T-helper 9 cell (primary cell): ENCODE data around the gene CCT8L2.
"Not testable (repeated sequence)": the region's sequence is repeated elsewhere in the genome, so short reads cannot be mapped to it uniquely, and the experiment has no call there.

Source experiments
- DNase-seq: peaks from one replicate; pipeline ENCODE4 v3.0.0-alpha.2; 2020
- total RNA-seq, 2 donors: gene quantifications; one replicate each; lab custom pipeline; 2026; lab: John Stamatoyannopoulos, UW

The CCT8L2 gene, protein sequence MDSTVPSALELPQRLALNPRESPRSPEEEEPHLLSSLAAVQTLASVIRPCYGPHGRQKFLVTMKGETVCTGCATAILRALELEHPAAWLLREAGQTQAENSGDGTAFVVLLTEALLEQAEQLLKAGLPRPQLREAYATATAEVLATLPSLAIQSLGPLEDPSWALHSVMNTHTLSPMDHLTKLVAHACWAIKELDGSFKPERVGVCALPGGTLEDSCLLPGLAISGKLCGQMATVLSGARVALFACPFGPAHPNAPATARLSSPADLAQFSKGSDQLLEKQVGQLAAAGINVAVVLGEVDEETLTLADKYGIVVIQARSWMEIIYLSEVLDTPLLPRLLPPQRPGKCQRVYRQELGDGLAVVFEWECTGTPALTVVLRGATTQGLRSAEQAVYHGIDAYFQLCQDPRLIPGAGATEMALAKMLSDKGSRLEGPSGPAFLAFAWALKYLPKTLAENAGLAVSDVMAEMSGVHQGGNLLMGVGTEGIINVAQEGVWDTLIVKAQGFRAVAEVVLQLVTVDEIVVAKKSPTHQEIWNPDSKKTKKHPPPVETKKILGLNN
- 0 to 0.21 reads per million in 2 donors for total RNA-seq

DNA sequence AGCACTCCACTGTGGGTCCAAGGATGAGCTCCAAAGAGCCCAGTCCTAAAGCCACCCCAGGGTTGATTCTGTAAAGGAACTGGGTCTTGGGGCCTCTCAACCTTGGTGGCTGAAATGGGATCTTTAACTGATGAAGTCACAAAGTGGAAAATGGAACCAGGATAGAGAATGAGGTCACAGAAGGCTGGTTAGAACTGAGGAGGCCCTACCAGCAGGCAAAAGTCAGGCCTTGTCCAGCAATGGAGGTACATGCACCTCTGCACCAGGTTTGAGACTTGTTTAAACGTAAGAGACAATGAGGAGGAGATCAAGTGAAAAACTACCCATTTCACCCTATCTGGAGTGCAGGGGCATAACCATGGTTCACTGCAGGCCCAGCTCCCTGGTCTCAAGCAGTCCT lies at the start of gene CCT8L2:
Gene CCT8L2 (minus strand): TSS at position 101 of the 400 bp plus-strand sequence. CDS start 260 bp downstream, outside the sequence.
- not testable (repeated sequence) for DNase-seq

DNA sequence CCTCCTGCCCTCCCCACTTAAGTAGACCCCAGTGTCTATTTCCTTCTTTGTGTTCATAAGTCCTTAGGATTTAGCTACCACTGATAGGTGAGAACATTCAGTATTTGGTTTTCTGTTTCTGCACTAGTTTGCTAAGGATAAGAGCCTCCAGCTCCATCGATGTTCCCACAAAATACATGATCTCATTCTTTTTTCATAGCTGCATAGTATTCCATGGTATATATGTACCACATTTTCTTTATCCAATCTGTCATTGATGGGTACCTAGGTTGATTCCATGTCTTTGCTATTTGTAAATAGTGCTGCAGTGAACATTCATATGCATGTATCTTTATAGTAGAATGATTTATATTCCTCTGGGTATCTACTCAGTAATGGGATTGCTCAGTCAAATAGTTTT lies 42.8 kb upstream of the CCT8L2 start:
- not testable (repeated sequence) for DNase-seq

DNA sequence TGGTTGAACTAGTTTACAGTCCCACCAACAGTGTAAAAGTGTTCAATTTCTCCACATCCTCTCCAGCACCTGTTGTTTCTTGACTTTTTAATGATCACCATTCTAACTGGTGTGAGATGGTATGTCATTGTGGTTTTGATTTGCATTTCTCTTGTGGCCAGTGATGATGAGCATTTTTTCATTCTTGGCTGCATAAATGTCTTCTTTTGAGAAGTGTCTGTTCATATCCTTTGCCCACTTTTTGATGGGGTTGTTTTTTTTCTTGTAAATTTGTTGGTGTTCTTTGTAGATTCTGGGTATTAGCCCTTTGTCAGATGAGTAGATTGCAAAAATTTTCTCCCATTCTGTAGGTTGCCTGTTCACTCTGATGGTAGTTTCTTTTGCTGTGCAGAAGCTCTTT lies 41.5 kb upstream of the CCT8L2 start:
- DNase-seq, result not testable (repeated sequence)

DNA sequence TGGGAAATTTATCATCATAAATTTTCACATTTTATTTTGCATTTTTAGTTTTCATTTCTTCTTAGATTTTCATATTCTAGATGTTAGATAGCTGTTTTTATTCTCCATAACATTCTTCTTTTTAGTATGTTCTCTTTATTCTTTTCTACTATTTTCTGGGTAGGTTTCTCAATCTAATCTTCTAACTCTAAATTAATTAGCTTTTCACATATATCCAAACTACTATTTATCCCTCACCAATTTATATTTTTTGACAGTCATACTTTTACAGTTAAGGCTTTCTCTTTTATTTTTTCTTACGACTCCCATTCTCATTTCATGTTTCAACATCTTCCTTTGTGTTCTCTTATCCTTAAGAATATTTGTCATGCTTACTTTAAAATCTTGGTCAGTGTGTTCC lies 35.9 kb upstream of the CCT8L2 start:
- not testable (repeated sequence) for DNase-seq

DNA sequence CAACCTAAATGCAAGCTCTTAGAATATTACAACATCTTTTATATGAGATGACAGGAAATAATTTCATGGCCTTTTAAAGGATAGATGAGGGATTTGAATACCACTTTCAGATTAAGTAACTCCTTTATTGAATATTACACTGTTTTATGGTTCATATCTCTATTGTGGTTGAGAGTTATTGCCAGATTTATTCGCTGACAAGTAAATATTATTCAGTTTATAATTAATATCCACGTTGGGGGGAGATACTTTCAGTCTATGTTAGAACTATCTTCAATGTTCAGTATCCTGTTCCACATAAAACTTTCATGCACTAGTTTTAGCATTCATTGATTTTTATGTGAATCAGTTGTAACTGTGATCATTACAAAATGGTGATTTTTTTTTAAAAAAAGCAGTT lies 32.4 kb upstream of the CCT8L2 start:
- not testable (repeated sequence) for DNase-seq

DNA sequence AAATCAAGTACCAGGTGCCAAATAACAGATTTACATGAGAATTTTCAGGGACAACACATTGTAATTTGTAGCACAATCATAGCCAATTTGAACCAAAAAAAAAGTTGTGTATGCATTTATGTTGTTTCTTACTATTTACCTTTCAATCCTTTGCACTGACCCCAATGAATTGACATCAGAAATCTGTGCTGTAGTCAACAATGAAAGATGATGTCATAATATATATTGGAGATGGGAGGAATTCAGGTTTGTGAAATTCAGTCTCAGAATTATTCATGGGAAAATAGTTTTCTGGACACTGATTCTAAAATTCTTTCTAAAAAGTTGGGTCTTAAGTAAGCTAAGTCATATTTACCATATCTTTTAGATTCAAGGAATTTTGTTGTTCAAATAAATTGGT lies 31.0 kb upstream of the CCT8L2 start:
- not testable (repeated sequence) for DNase-seq

DNA sequence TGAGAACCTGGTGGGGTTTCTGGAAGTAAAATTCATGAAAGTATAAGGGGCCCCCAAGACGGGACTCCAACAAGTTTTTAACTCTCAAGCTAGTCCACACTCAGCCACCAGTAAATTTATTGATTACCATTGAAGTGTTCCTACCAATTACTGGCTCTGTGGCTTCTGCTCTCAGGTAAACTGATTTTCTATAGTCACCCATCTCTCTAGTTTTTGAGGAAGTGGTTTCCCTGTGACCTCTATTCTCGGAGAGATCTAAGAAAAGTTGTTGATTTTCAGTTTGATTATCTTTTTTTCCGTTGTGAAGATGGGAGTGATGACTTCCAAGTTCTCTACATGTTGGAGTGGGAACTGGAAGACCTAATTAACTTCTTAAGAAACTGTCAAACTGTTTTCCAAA lies 24.9 kb upstream of the CCT8L2 start:
- DNase-seq, result not testable (repeated sequence)

DNA sequence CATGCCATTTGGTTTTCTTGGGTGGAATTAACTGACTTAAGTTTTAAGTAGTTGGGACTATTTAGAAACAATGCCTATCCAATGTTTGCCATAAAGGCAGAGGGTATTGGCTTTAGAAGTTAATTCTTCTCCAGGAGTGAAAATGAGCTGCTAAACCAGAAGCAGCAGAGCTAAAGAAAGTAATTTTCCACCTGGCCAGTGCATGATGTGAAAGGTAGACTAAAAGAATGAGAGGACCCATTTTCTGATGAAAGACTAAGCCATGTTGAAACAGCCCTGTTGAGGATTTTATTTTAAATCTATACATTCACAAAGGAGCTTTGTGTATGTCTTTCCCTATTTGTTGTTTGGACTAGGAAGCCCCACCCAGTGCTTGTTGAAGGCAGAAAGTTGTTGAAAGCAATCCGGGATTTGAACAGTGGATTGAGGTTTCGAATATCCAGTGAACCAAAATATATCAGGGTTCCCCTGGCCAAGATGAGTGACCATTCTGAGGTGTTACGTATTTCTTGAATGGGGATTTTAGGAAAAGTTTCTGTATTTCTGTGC lies 23.9 kb upstream of the CCT8L2 start:
- DNase-seq, result not testable (repeated sequence)

DNA sequence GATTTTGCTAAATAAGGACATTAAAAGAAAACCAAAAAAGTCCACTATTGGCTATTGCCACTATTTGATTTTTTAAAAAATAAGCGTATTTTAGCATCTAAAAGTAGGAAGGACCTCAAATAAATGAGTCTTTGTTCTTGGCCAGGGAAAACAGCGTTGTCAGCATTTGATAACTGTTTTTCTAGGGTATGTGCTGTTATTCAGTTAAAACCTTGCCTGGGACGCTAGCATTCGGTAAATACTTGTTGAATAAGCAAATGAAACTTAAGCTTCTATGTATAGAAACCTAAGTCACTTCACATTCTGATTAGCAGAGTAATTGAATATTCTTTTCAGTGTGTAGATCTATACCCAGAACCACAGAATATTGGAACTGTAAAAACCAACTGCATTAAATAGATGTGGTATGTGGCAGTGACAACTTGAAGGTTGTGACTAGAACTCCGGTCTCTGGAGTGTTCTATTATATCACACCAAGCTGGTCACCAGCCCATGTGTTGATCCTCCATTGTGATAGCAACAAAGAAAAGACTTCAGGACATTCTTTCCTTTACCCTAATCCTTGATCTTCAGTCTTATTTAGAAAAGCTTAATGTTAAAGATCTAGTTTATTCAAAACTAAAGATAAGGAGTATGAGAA lies 23.1 kb upstream of the CCT8L2 start:
- not testable (repeated sequence) for DNase-seq

DNA sequence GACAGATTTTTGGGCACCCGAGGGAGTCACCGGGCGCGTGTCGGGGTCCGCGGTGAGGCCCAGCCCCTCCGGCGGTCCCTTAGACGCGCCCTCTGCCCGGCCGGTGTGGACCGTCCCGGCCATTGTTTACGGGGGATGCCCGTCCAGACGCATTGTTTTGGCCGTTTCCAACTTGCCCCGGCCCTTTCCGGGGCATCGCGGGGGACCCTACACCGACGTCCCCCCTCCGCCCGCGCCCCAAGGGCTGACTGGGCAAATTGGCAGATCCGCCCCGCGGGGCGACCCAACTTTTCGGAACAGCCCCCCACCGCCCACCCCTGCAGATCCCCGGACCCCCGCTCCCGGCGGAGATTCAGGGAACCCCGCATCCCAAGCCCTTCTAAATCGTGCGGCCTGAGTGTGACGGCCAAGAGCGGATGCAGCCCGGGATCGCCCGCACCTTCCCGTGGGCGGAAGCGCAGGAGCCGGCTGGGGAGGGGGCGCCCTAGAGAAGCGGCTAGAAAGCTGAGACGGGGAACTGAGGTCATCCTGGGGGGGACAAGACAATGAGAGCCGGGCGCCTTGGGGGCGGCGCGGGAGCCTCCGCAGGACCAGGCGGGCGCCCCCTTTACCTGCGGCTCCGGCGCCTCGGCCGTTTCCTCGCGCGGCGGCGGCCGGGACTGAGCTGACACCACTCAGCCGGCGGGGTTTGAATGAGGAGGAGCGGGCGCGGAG lies 17.1 kb upstream of the CCT8L2 start:
- no peak for DNase-seq

DNA sequence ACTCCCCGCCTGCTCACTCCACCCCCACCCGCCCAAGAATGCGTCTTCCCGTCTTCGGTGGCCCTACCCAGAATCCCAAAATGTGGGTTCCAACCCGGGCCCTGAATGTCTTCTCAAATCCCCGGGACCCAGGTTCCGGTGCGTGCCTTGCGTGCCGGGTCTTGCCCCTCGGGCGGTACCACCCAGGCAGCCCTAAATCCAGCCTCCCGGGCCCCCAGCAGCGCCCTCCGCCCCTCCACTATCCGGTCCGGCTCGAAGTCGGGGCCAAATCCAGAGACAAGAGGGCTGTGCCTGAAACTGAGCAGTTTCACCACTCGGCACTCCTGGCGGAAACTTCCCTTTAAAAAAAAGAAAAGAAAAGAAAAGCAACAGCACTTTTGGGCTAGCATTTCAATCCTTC lies 16.3 kb upstream of the CCT8L2 start:
- no peak for DNase-seq

DNA sequence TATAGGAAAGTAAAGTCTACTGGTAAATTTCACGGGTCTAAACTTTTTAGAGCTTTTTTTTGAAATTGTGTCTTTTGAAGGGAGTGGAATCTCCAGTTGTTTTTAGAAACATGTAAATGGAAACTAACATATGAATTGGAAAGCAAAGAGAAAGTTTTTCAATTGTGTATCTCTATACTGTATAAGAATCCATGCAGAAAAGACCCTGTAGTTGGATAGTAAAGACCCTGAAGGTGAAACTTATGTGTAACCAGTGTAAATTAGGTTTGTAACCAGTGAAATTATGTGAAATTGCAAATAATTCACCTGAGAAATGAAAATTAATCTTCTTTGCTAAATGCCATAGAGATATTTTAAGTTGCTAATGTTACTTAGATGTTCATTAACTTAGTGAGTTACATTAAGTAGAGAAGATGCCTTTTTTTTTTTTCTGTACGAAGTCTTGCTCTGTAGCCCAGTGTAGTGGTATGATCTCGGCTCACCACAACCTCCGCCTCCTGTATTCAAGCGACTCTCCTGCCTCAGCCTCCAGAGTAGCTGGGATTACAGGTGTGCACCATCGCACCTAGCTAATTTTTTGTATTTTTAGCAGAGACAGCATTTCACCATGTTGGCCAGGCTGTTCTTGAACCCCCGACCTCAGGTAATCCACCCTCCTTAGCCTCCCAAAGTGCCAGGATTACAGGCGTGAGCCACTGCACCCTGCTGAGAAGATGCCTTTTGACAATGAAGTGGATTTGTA lies 11.8 kb upstream of the CCT8L2 start:
- DNase-seq, result not testable (repeated sequence)

DNA sequence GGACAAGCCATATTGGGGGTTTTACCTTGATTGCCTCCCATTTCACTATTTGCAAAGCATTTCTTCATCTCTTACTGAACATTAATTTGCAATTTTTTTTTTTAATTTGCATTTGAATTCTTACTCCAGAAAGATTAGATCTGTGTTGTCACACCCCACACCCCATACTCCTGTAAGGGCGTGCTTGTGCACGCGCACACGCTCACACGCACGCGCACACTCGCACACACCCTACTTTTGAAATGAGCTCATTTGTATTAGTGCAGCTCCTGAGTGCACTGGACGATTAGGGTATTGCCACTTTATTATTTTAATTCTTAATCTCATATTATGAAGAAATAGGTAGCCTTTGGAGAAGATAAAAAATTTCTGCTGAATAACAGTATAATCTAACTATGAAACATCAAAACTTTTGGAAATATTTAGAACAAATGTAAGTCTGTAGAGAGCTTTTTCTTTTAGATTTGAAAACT lies 11.2 kb upstream of the CCT8L2 start:
- DNase-seq, result not testable (repeated sequence)

DNA sequence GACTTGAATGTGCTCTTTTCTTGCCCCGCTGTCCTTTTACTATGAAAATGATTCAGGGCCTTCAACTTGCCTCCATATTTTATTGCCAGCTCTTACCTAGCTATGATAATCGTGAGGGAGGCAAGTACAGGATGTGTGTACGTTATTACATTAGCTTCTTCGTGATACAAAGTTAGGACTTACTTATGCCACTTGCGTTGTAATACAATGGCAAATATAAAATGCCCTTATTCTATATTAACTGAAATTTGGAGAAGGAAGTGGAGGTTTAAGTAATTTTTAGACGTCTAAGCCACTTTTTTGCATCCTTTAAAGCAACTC lies 10.8 kb upstream of the CCT8L2 start:
- no peak for DNase-seq

DNA sequence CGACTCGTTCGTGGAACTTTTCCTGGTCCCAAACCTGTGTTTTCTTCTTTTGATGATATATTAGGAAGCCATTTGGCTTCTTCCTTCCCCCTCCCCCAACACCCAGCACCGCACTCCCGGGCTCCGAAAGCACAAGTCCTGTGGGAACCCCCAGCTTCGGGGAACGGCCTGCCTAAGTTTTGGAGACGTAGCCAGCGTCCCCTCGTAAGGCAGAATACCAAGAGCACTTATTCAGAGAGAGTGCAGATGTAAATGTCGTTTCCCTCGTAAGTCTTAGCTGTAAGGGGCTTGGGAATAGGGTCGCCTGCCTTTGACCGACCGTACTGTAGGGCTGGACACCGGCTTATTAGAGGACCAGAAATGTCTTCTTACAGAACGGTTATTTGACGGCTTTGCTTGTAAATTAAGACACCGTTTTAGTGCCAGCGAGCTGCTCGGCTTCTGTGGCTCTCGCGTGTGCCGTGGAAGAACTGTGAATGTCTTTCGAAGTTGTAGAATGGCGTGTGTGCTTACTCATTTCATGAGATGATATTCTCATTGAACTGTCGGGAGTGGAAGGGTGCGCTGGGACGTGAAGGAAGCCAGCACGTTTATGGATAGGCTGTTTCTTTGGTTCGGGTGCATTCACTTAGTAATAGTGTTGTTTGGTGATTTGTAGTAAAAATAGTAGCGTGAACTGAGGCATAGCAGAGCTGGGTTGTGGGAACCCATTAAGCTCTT lies 10.3 kb upstream of the CCT8L2 start:
- DNase-seq, result not testable (repeated sequence)

DNA sequence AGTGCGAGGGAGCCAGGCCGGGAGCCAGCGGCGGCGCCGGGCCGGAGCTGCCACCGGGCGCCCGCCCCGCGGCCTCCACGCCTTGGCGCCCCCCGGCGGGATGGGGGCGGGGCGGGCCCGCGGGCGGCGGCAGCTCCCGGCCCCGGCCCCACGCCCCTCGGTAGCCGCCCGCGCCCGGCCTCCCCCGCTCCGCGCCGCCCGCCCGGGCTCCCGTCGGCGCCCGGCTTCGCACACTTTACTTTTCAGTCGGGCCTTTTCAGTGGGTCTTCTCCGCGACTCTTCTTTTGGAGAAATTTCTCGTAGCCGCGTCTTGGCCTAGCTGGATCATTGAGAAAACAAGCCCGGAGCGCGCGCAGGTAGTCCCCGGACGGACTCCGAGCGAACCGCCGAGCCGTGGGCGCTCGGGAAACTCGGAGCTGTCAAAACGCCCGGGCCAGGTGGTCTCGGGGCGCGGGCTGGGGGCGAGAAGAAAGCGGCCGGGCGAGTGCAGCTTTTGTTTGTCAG lies 9.7 kb upstream of the CCT8L2 start:
- DNase-seq, result not testable (repeated sequence)

DNA sequence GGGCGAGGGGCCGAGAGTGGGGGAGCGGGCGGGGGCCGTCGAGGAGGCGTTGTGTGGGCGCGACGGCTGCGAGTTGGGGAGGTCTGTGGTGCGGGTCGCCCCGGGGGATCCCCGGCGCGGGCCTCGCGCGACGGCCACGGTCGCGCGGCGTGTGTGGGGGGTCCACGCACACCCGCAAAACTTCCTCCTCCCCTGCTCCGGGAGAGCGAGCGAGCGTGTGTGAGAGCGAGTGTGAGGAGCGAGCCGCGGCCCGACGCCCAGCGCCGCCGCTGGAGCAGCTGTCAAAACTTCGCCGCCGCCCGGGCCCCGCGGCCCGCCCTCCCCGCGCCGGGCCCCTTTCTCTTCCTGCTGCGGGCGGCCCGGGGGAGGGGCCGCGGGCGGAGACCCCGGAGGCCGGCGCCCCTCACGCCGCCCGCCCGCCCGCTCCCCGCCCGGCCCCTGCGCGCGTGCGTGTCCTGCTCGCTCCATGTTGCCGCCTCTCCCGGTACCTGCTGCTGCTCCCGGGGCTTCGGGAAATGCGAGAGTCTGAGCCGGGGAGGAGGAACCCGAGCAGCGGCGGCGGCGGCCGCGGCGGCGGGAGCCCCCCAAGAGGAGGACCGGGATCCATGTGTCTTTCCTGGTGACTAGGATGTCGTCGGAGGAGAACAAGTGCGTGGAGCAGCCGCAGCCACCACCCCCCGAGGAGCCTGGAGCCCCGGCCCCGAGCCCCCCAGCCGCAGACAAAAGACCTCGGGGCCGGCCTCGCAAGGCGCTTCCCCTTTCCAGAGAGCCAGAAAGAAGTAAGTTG lies 9.0 kb upstream of the CCT8L2 start:
- no peak for DNase-seq

DNA sequence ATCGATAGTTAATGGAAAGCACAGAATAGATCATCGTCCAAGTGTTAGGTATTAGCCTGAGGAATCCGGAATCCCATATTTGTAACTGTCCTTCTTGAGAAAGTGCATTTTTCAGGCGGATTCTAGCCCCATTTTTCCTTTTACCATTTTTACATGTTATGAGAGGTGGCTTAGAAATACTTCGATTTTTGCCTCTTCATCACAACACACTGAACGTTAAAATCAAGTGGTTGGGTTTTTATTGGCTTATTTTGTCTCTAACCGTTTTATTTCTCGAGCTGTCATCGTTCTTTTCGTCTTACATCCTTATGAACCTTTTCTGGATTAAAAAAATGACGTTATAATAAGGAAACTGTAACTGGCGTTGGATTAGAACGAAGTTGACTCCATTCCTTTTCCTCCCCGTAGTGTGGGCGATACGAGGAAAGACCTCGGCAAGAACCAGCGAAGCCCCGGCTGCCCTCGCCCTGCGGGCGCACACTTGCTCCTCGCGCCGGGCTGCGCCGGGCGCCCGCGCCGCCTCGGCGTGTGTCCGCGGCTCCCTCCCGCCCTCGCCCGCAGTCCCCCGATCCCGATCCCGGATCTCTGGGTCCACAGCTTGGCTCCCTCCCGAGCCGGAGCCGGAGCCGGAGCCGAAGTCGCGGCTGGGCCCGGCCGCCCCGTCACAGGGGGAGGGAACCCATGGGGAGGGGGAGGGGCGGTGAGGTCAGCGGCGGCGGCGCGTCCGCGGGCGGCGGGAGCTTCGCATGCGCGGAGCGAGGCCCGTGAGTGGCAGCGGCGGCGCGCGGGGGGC lies 8.2 kb upstream of the CCT8L2 start:
- DNase-seq, result not testable (repeated sequence)

DNA sequence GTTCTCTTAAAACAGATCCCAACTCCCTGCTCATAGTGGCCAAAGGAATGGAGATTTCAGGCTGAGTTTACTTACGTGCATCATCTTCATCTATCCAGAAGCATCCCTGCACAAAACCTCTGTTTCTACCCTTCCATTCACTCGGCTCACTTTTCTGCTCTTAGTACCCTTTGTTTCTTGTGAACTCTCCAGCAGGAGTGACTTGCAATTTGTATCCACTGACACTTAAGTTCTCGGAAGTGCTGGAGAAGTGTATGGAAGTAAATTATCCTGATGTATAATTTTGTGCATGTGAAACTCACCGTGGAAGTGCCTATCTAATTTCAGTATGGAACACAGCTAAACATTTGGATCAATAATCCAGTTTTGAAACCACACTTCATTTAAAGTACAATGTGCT lies 7.0 kb upstream of the CCT8L2 start:
- DNase-seq, result not testable (repeated sequence)
